ENCODE results near the gene MCFD2. TPM values are rescaled to one million over a fixed set of nuclear protein-coding genes. Genes with fewer than 3 reads are reported as not detected.

The MCFD2 gene
- 114 and 146 TPM in 2 replicates for total RNA-seq

DNA sequence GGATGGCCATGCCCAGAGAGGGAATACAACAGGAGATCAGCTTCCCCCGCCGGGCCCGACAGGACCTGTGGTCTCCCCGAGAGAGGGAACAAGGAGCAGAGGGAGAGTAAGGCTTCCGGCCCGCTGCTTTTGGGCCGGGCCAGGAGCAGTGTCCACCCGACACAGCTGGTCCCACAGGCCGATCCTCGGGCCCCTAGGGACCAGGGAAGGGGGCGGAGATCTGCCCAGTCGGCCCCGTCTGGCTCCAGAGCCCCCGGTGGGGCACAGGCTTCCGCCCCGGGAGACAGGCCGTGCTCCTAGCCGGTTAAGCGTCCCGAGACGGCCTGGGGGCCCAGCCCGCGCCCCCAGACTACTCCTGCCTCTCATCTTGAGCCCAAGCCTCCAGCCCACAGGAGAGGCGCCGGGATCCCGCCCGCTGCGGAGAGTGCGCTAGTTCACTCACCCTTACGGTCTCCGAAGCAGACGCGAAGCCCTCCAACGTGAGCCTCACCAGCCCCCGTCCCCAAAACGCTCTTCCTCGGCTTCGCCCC, at the start of gene MCFD2:
MCFD2 (minus strand) TSS at position 526 of the 530 bp plus-strand sequence. CDS start 6,635 bp downstream, outside the sequence.

Other genes starting within 250 kb of the MCFD2 start
- 21.1 and 34.0 TPM in 2 replicates for gene SOCS5, start 216.5 kb downstream of the MCFD2 start, total RNA-seq
- gene TTC7A, start 25.4 kb upstream of the MCFD2 start, total RNA-seq = 13.9 and 21.3 TPM in 2 replicates
- gene STPG4, start 239.5 kb upstream of the MCFD2 start, total RNA-seq = not detected in 2 replicates